Mucosa of descending colon (tissue), 3 donors: ENCODE results near the gene CCDC71L. TPM values are rescaled to one million over a fixed set of nuclear protein-coding genes. Genes with fewer than 3 reads are reported as not detected.

Experiments used
- ATAC-seq: fragments of 200-7000 bp; cut with Tn5 transposase; one replicate; pipeline ENCODE4 v1.9.1; 2020; ENCODE audit warnings: mild to moderate bottlenecking, moderate library complexity
- DNase-seq, 3 donors: peaks; one replicate each; pipeline ENCODE4 v3.0.0-alpha.2; 2020
- H3K36me3 ChIP-seq: fragments of 200-600 bp; one replicate; pipeline ENCODE4 v1.8.0; 2021; ENCODE audit warnings: low read depth, mild to moderate bottlenecking
- H3K4me1 ChIP-seq: fragments of 200-600 bp; one replicate; pipeline ENCODE4 v1.8.0; 2021; ENCODE audit warnings: low read depth, mild to moderate bottlenecking
- H3K4me3 ChIP-seq: fragments of 200-600 bp; one replicate; pipeline ENCODE4 v1.8.0; 2021; ENCODE audit warnings: mild to moderate bottlenecking
- H3K9me3 ChIP-seq: fragments of 200-600 bp; one replicate; pipeline ENCODE4 v1.8.0; 2021; ENCODE audit warnings: mild to moderate bottlenecking
- CTCF ChIP-seq: fragments of 200-600 bp; IDR thresholded peaks from one replicate; pipeline ENCODE4 v1.8.0; 2022; ENCODE audit warnings: antibody characterized with exemption, mild to moderate bottlenecking
- intact Hi-C, 2 donors: fragments of 100-400 bp; cut with DNase I in 1 of 2; cut with micrococcal nuclease in 1 of 2; formaldehyde crosslinking; loops; one replicate each; pipeline versions ENCODE4 v1.11.0 to v1.11.1; 2022; cut with DNase I, micrococcal nuclease
- total RNA-seq, 3 donors: library from RNA; stranded (reverse); fragmentation: NEBNext Ultra II Directional in 2 of 3; extraction: Animal tissue kit (Norgen Biotek cat#: 25700) in 2 of 3; gene quantifications; one replicate each; pipeline versions ENCODE4 v1.2.1 to v1.2.4, GENCODE V29; 2021 to 2023
- donor health status: DM: no; HTN: no; CAD: no; lungs with moderate emphysema.
- donor health status: DM: no; HTN: no; CAD: no.
- donor health status: DM: no; HTN: yes; CAD: no.

Gene CCDC71L
- total RNA-seq, 3 donors from 2014 or later, result 17.4 to 25.6 (median 22.1) TPM

- ATAC-seq (peak; percentile 51), DNase-seq (no peak)
- Histone ChIP-seq H3K4me3 (no peak overlapping the region), H3K9me3 (peaks cover 3% of the 10 kb centered on the region), H3K4me1 (peaks cover 40% of the 10 kb centered on the region), H3K36me3 (no peaks in the 10 kb centered on the region)
- TF ChIP-seq CTCF, result no peak
- intact Hi-C loops, result no loop called here
These were observed 37.1 kb downstream of the CCDC71L start for GRCh38 chr7:106623853-106624252.

- H3K4me1 ChIP-seq, result peaks cover 40% of the 10 kb centered on the region
- DNase-seq, result no peak
- peaks cover 3% of the 10 kb centered on the region for H3K9me3 ChIP-seq
- no peak for TF ChIP-seq CTCF
- ATAC-seq, result no peak
- intact Hi-C loops, result no loop called here
- H3K4me3 ChIP-seq, result no peak overlapping the region
- no peaks in the 10 kb centered on the region for H3K36me3 ChIP-seq
These were observed 37.7 kb downstream of the CCDC71L start for GRCh38 chr7:106623315-106623660.

GRCh38 chr7:106622654-106623314 is 38.2 kb downstream of the CCDC71L start:
- H3K4me1 ChIP-seq, result peaks cover 40% of the 10 kb centered on the region
- DNase-seq (no peak), ATAC-seq (peak; percentile 64)
- H3K36me3 ChIP-seq, result no peaks in the 10 kb centered on the region
- H3K4me3 ChIP-seq, result no peak overlapping the region
- intact Hi-C loops, result no loop called here
- TF ChIP-seq CTCF, result no peak
- H3K9me3 ChIP-seq, result peaks cover 3% of the 10 kb centered on the region

GRCh38 chr7:106621393-106622132 is 39.4 kb downstream of the CCDC71L start:
- intact Hi-C loops, result no loop called here
- DNase-seq, result no peak
- Histone ChIP-seq H3K4me3 (no peak overlapping the region), H3K4me1 (peaks cover 30% of the 10 kb centered on the region), H3K36me3 (no peaks in the 10 kb centered on the region), H3K9me3 (peaks cover 3% of the 10 kb centered on the region)
- TF ChIP-seq CTCF, result no peak
- no peak for ATAC-seq

- ATAC-seq (no peak), DNase-seq (no peak)
- intact Hi-C loops, result no loop called here
- Histone ChIP-seq H3K9me3 (peaks cover 3% of the 10 kb centered on the region), H3K4me3 (no peak overlapping the region), H3K36me3 (no peaks in the 10 kb centered on the region), H3K4me1 (peaks cover 26% of the 10 kb centered on the region)
- TF ChIP-seq CTCF, result no peak
These were observed 40.3 kb downstream of the CCDC71L start for GRCh38 chr7:106620676-106621075.
